Stimulated activated CD4-positive, alpha-beta T cell treated with anti-CD3 and anti-CD28 coated beads, Interleukin-1b, Interleukin-23, amount 100 ng/mL, for 24 hours (primary cell): Measurements from ENCODE around the gene SPRYD4.

Source experiments
- DNase-seq, 4 experiments: peaks; one replicate each; pipeline ENCODE4 v3.0.0-alpha.2; 2020; ENCODE audit warnings: low read depth in 4 of 4, low spot score in 1 of 4

Gene SPRYD4

GRCh38 chr12:56520506-56520905, 52.1 kb downstream of the SPRYD4 start:
- DNase-seq: no peak

- DNase-seq: no peak
Measured at GRCh38 chr12:56521209-56521589, 52.8 kb downstream of the SPRYD4 start.

GRCh38 chr12:56521590-56522371, 53.4 kb downstream of the SPRYD4 start, which contains the start of gene RBMS2:
Gene RBMS2 (plus strand): TSS chr12:56521820. CDS start chr12:56522024, 204 bp downstream.
- DNase-seq: no peak

GRCh38 chr12:56522411-56523193, 54.2 kb downstream of the SPRYD4 start:
- no peak for DNase-seq

DNA sequence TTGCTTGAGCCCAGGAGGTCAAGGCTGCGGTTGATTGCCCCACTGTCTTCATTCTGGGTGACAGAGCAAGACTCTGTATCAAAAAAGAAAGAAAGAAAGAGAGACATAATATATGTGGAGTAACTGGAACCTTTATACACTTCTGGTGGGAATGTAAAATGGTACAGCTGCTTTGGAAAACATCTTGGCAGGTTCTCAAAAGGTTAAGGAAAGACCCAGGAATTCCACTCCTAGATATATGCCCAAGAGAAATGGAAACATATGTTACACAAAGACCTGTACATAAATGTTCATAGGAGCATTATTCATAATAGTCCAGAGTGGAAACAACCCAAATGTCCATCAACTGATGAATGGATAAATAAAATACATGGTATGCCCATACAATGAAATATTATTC, 60.5 kb downstream of the SPRYD4 start:
- no peak for DNase-seq
